ENCODE measurements around the gene C1QTNF6. TPM values are rescaled to one million over a fixed set of nuclear protein-coding genes. Genes with fewer than 3 reads are reported as not detected.

Gene C1QTNF6
- total RNA-seq, 1 donor from 2014 or later, result 23.2 TPM

- Mint-ChIP-seq H3K27ac (no peak overlapping the region), H3K36me3 (no peaks in the 10 kb centered on the region), H3K9me3 (no peaks in the 10 kb centered on the region), H3K4me3 (no peak overlapping the region), H3K27me3 (peaks cover 30% of the 10 kb centered on the region), H3K4me1 (ENCODE audit: unreplicated experiment) (no peaks in the 10 kb centered on the region)
- DNase-seq (ENCODE audit: extremely low spot score, unreplicated experiment), result no peak
- no peak for TF ChIP-seq CTCF (conservative IDR thresholded peaks at IDR 0.05)
These were observed 29.1 kb downstream of the C1QTNF6 start for GRCh38 chr22:37158963-37159290.

DNA sequence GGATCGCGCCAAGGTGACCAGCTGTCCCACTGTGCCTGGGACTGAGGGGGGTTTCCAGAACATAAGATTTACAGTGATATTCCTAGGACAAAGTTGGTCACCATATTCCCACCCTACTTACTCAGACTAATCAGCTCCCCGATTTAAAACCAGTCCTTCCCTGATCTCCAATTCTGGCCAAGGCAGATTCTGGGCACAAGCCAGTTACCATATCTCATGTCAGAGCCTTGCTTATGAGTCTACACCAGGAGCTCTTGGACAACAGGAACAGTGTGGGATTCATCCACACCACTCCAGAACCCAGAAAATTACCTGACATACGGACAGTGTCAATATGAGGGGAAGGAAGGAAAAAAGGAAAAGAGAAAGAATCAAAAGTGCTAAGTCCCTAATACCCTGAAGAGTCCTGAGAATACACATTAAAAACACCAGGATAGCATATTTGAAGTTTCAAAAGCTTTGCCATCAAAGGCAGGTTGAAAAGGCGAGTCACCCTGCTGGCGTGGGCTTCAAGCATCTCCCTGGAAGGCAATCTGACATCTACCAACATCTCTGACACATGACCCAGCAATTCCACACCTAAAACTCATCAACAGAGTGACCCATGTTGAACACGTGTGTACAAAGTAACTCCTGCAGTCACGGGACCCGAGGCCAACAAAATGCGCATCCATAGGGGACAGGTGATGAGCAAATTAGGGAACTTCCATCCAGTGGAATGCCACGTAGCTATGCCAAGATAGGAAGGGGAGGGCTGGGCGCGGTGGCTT lies 30.3 kb downstream of the C1QTNF6 start:
- no peaks in the 10 kb centered on the region for H3K36me3 Mint-ChIP-seq
- no peaks in the 10 kb centered on the region for H3K4me1 Mint-ChIP-seq (ENCODE audit: unreplicated experiment)
- no peaks in the 10 kb centered on the region for H3K9me3 Mint-ChIP-seq
- H3K27me3 Mint-ChIP-seq, result peaks cover 30% of the 10 kb centered on the region
- no peak overlapping the region for H3K4me3 Mint-ChIP-seq
- no peak overlapping the region for H3K27ac Mint-ChIP-seq
- no peak for DNase-seq (ENCODE audit: extremely low spot score, unreplicated experiment)
- no peak for TF ChIP-seq CTCF (conservative IDR thresholded peaks at IDR 0.05)

DNA sequence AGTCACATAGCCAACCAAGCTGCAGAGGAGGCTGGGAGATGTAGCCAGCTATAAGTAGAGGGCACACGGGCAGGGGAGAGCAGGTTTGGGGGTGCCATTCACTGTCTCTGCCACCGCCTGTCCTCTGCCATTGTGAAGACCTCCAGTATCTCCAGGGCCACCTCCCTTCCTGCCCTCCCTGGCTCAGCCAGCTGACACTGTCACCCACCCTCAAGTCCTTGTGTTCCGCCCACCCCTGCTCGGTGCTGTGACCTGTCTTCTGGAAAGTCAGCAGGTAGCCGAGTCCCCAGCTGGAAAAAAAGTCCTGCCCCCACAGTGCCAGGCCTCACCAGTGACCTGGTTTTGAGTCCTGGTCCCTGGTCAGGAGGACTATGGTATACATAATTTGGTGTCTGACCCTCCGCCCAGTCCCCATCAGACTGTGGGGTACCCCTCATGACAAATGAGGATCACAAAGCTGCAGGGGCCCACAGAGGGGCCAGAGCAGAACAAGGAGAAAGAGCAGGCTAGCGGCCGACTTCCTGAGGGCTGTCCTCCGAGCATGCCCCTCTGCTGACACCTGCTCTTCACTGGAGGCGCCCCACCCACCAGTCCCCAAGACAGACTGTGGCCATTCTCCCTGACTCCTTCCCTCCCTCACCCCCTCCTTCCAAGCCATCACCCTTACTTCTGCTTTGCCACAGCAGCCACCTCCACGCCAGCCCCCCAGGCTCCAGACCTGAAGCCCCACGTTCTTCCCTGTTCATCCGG lies 31.2 kb downstream of the C1QTNF6 start:
- TF ChIP-seq CTCF (conservative IDR thresholded peaks at IDR 0.05), result no peak
- Mint-ChIP-seq H3K27me3 (peaks cover 30% of the 10 kb centered on the region), H3K4me3 (no peak overlapping the region), H3K9me3 (no peaks in the 10 kb centered on the region), H3K36me3 (no peaks in the 10 kb centered on the region), H3K4me1 (ENCODE audit: unreplicated experiment) (no peaks in the 10 kb centered on the region), H3K27ac (no peak overlapping the region)
- DNase-seq (ENCODE audit: extremely low spot score, unreplicated experiment), result no peak

DNA sequence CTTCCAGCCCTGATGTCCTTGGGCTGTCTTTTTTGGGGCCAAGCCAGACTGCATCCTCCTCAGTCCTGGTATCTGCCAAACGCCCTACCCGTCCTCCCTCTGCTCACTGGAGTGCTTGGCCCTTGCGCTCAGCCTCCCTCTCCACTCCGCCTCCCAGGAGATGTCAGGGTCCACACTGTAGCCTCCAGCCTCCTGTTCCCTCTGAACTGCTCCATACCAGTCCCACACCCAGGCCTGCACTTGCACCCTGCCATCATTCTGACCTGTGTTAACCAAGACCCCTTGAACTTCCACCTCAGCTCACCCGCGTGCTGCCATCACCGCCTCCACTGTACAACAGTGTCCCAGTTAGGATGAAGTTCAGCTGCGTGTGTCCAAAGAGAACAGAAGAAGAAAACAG lies 32.1 kb downstream of the C1QTNF6 start:
- no peak overlapping the region for H3K27ac Mint-ChIP-seq
- H3K4me3 Mint-ChIP-seq, result no peak overlapping the region
- no peak for TF ChIP-seq CTCF (conservative IDR thresholded peaks at IDR 0.05)
- DNase-seq (ENCODE audit: extremely low spot score, unreplicated experiment), result no peak
- H3K27me3 Mint-ChIP-seq, result peaks cover 30% of the 10 kb centered on the region
- no peaks in the 10 kb centered on the region for H3K36me3 Mint-ChIP-seq
- no peaks in the 10 kb centered on the region for H3K4me1 Mint-ChIP-seq (ENCODE audit: unreplicated experiment)
- H3K9me3 Mint-ChIP-seq, result peaks cover 5% of the 10 kb centered on the region

DNA sequence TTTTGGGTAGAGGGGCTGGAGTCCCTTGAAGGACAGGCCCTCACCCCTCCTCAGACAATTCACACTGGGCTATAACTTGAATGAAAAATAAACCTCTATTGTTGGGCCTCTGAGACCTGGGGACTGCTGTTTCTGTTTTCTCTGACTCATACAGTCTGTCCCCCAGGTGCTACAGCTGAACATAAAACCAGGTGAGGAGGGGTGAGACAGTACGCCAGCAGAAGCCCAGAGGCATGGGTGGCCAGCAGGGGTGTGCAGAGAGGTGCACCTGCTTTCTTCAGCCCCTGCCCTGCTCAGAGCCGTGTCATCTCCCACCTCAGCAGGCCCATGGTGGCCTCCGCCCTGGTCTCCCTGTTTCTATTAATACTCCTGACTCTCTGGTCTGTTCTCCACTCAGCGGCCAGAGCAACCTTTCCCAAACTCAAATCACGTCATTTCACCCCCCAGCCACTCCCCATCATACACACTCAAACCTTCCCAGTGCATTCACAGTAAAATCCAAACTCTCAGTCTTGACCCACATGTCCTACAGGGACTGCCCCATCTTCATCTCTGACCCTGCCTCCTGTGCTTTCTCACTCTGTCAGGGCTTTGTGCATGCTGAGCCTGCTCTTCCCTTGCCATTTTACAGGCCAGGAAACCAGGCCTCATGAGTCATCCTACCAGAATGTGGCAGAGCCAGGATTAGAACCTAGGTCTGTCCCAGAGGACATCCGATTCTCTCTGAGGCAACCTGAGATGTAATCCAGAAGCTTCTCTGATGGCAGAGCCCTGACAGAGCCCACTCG lies 32.9 kb downstream of the C1QTNF6 start:
- no peaks in the 10 kb centered on the region for H3K36me3 Mint-ChIP-seq
- H3K27ac Mint-ChIP-seq, result no peak overlapping the region
- no peak for TF ChIP-seq CTCF (conservative IDR thresholded peaks at IDR 0.05)
- H3K4me3 Mint-ChIP-seq, result no peak overlapping the region
- H3K9me3 Mint-ChIP-seq, result peaks cover 5% of the 10 kb centered on the region
- peaks cover 27% of the 10 kb centered on the region for H3K27me3 Mint-ChIP-seq
- no peaks in the 10 kb centered on the region for H3K4me1 Mint-ChIP-seq (ENCODE audit: unreplicated experiment)
- DNase-seq (ENCODE audit: extremely low spot score, unreplicated experiment), result no peak

Data from type B pancreatic cell (in vitro differentiated cells).